PC-3 (cell line): ENCODE results near the gene ENTREP1. TPM values are rescaled to one million over a fixed set of nuclear protein-coding genes. Genes with fewer than 3 reads are reported as not detected.

Experiments
- ATAC-seq: fragments of 200-7000 bp; cut with Tn5 transposase; 2 replicates; pipeline ENCODE4 v1.9.1; 2020; ENCODE audit warnings: mild to moderate bottlenecking, moderate library complexity
- BruUV-seq: library from RNA; stranded (reverse); fragments of 400-500 nt; replicated peaks from 2 replicates; lab custom pipeline; 2021; lab: Mats Ljungman, UMichigan
- CTCF ChIA-PET: fragments of 300-600 bp; sonication (Branson Sonifier 250); formaldehyde crosslinking; loops from one replicate; lab custom pipeline; 2022; ENCODE audit warnings: antibody characterized with exemption; lab: Charles Lee
- POLR2A ChIA-PET: fragments of 300-600 bp; sonication (Branson Sonifier 250); formaldehyde crosslinking; loops from one replicate; lab custom pipeline; 2022; ENCODE audit warnings: antibody characterized with exemption; ENCODE audit not compliant: unreplicated experiment; lab: Charles Lee
- DNase-seq: peaks from one replicate; pipeline ENCODE4 v3.0.0-alpha.2; 2015
- H2AFZ ChIP-seq: fragments of 300-600 bp; sonication (generic); 2 replicates; pipeline ENCODE4 v1.6.0; 2016; ENCODE audit warnings: antibody characterized with exemption, low read length
- H3F3A ChIP-seq: fragments of 300-600 bp; sonication (generic); one replicate; pipeline ENCODE4 v1.6.0; 2017; ENCODE audit warnings: antibody characterized with exemption, low read length, control low read depth, mild to moderate bottlenecking; ENCODE audit not compliant: unreplicated experiment
- H3K27ac ChIP-seq: fragments of 300-600 bp; sonication (generic); 2 replicates; pipeline ENCODE4 v1.5.1; 2016; ENCODE audit warnings: mild to moderate bottlenecking, low read length
- H3K27me3 ChIP-seq: fragments of 300-600 bp; sonication (generic); 2 replicates; pipeline ENCODE4 v1.6.1; 2016; ENCODE audit warnings: low read length, mixed read lengths
- H3K36me3 ChIP-seq: fragments of 300-600 bp; sonication (generic); 2 replicates; pipeline ENCODE4 v1.6.1; 2016; ENCODE audit warnings: low read depth, mixed run types, low read length, mixed read lengths
- H3K4me1 ChIP-seq: fragments of 300-600 bp; sonication (generic); 2 replicates; pipeline ENCODE4 v1.5.1; 2016; ENCODE audit warnings: low read length; ENCODE audit not compliant: insufficient read depth
- H3K4me2 ChIP-seq: fragments of 300-600 bp; sonication (generic); 2 replicates; pipeline ENCODE4 v1.6.0; 2016; ENCODE audit warnings: low read length
- H3K4me3 ChIP-seq: fragments of 300-600 bp; sonication (generic); 2 replicates; pipeline ENCODE4 v1.5.1; 2016; ENCODE audit warnings: mild to moderate bottlenecking, low read length, mixed read lengths
- H3K79me2 ChIP-seq: fragments of 300-600 bp; sonication (generic); 2 replicates; pipeline ENCODE4 v1.6.1; 2017; ENCODE audit warnings: low read length, mixed read lengths
- H3K9ac ChIP-seq: fragments of 300-600 bp; sonication (generic); 2 replicates; pipeline ENCODE4 v1.6.0; 2016; ENCODE audit warnings: mild to moderate bottlenecking, low read length
- H3K9me2 ChIP-seq: fragments of 300-600 bp; sonication (generic); replicated peaks from 2 replicates; pipeline ENCODE4 v1.6.1; 2016; ENCODE audit warnings: mixed run types, low read length, mixed read lengths
- H3K9me3 ChIP-seq: fragments of 300-600 bp; sonication (generic); 2 replicates; pipeline ENCODE4 v1.6.1; 2016; ENCODE audit warnings: low read length, mixed read lengths
- H4K20me1 ChIP-seq: fragments of 300-600 bp; sonication (generic); 2 replicates; pipeline ENCODE4 v1.6.1; 2016; ENCODE audit warnings: low read length, mixed read lengths
- EZH2 ChIP-seq: fragments of 300-600 bp; sonication (generic); IDR thresholded peaks from one replicate; pipeline ENCODE4 v1.6.1; 2017; ENCODE audit warnings: antibody characterized with exemption, mild to moderate bottlenecking, low read length; ENCODE audit not compliant: unreplicated experiment
- EZH2phosphoT487 ChIP-seq: fragments of 300-600 bp; sonication (generic); IDR thresholded peaks from 2 replicates; pipeline ENCODE4 v1.6.1; 2018; ENCODE audit warnings: mild to moderate bottlenecking, antibody characterized with exemption, low read length, borderline replicate concordance
- intact Hi-C: fragments of 100-400 bp; cut with micrococcal nuclease; formaldehyde crosslinking; loops from 2 replicates; pipeline ENCODE4 v1.9.0; 2023
- total RNA-seq: library from RNA; depleted of rRNA; stranded (reverse); fragments of >200 nt; gene quantifications from 2 replicates; pipeline ENCODE4 v1.2.3, GENCODE V29; 2014
- TF ChIP-seq, protein P1 (sequence below): fragments of 300-600 bp; sonication (generic); conservative IDR thresholded peaks from 2 replicates; pipeline ENCODE4 v1.5.1; 2017; ENCODE audit warnings: antibody characterized with exemption, low read depth, mild to moderate bottlenecking, low read length

ENTREP1 gene
- total RNA-seq, 1 experiment from 2014 or later: 0.36 TPM

DNA sequence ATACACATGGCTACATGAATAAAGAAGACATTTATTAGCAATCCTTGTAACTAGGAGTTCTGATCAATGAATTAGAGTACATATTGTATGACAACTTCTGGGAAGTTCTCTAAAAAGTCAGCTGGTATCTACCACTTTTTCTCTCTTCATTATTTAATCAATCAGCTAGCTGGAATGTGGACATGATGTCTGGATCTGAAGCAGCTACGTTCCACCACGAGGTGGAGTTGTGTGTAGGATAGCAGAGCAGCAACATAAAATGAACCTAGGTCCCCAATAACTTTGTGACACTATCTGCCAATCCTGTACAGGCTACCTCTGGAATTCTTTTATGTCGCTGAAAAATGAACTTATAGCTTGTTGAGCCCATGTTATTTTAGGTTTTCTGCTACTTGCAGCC, 32.9 kb upstream of the ENTREP1 start:
- Histone ChIP-seq H3K79me2 (no peaks in the 10 kb centered on the region), H3K27me3 (peaks cover 7% of the 10 kb centered on the region; the same call in 1 of the 2 replicates), H4K20me1 (no peaks in the 10 kb centered on the region), H3F3A (no peaks in the 10 kb centered on the region), H3K9me2 (no peaks in the 10 kb centered on the region), H3K36me3 (no peaks in the 10 kb centered on the region), H3K4me3 (no peak overlapping the region), H2AFZ (no peak overlapping the region), H3K4me2 (no peak overlapping the region), H3K9me3 (no peaks in the 10 kb centered on the region), H3K27ac (no peak overlapping the region), H3K9ac (no peak overlapping the region), H3K4me1 (no peaks in the 10 kb centered on the region)
- ChIA-PET CTCF (no interaction called here), POLR2A (no interaction called here)
- intact Hi-C loops: no loop called here
- ATAC-seq (no peak), DNase-seq (no peak)
- TF ChIP-seq, protein P1, sequence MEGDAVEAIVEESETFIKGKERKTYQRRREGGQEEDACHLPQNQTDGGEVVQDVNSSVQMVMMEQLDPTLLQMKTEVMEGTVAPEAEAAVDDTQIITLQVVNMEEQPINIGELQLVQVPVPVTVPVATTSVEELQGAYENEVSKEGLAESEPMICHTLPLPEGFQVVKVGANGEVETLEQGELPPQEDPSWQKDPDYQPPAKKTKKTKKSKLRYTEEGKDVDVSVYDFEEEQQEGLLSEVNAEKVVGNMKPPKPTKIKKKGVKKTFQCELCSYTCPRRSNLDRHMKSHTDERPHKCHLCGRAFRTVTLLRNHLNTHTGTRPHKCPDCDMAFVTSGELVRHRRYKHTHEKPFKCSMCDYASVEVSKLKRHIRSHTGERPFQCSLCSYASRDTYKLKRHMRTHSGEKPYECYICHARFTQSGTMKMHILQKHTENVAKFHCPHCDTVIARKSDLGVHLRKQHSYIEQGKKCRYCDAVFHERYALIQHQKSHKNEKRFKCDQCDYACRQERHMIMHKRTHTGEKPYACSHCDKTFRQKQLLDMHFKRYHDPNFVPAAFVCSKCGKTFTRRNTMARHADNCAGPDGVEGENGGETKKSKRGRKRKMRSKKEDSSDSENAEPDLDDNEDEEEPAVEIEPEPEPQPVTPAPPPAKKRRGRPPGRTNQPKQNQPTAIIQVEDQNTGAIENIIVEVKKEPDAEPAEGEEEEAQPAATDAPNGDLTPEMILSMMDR: peak; percentile 25
- no peak for TF ChIP-seq EZH2phosphoT487
- BruUV-seq: no TSS peak

GRCh38 chr9:69293156-69293555, 31.9 kb upstream of the ENTREP1 start:
- peak; percentile 53 for DNase-seq
- POLR2A ChIA-PET: no interaction called here

DNA sequence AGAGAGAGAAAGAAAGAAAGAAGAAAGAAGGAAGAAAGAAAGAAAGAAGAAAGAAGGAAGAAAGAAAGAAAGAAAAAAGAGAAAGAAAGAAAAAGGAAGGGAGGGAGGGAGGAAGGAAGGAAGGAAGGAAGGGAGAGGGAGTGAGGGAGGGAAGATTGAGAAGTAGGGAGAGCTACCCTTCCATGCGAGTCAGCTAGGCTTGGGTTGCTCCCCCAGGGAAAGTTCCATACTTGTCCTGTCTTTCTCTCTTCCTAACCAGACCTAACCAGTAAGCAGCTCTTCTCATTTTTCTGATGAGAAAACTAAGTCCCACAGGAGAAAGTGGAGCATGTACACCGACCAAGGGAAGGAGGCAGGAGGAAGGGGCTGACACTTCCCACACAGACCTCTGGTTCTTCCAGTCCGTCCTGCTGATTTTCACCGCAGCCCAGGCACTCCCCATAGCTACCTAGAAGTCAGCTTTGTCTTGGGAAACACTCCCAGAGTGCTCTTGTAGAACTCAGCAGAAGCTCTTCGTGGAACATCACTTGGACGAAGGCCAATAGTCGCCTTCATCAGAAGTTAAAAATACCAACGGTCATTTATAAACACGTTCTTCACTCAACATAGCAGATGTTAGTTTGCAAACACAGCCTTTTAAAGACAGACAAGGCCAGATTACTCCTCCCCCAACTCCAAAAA, 29.0 kb upstream of the ENTREP1 start:
- TF ChIP-seq EZH2phosphoT487: no peak
- no peak for DNase-seq

More at GRCh38 chr9:69293156-69293555, 31.9 kb upstream of the ENTREP1 start:
- H2AFZ ChIP-seq: no peak overlapping the region
- no peak overlapping the region for H3K4me3 ChIP-seq
- TF ChIP-seq EZH2phosphoT487 (no peak), EZH2 (no peak)
- TF ChIP-seq, protein P1: no peak
- H3K36me3 ChIP-seq: no peaks in the 10 kb centered on the region
- peaks cover 4% of the 10 kb centered on the region; the same call in 1 of the 2 replicates for H3K27me3 ChIP-seq
- no peak overlapping the region for H3K9ac ChIP-seq
- CTCF ChIA-PET: no interaction called here
- H3K79me2 ChIP-seq: no peaks in the 10 kb centered on the region
- no peaks in the 10 kb centered on the region for H3F3A ChIP-seq
- no peaks in the 10 kb centered on the region for H3K4me1 ChIP-seq
- no peaks in the 10 kb centered on the region for H4K20me1 ChIP-seq
- no peak overlapping the region for H3K27ac ChIP-seq
- H3K9me3 ChIP-seq: no peaks in the 10 kb centered on the region
- no TSS peak for BruUV-seq
- no peaks in the 10 kb centered on the region for H3K9me2 ChIP-seq
- no peak overlapping the region for H3K4me2 ChIP-seq
- no peak for ATAC-seq
- intact Hi-C loops: no loop called here

More for the DNA sequence above, 29.0 kb upstream of the ENTREP1 start:
- Histone ChIP-seq H3K79me2 (no peaks in the 10 kb centered on the region), H3K9ac (no peak overlapping the region), H3K36me3 (no peaks in the 10 kb centered on the region), H3F3A (no peaks in the 10 kb centered on the region), H2AFZ (no peak overlapping the region), H3K4me3 (no peak overlapping the region), H3K27me3 (no peaks in the 10 kb centered on the region), H3K4me1 (no peaks in the 10 kb centered on the region), H4K20me1 (no peaks in the 10 kb centered on the region), H3K27ac (no peak overlapping the region), H3K9me2 (no peaks in the 10 kb centered on the region), H3K4me2 (no peak overlapping the region), H3K9me3 (no peaks in the 10 kb centered on the region)
- ChIA-PET CTCF (no interaction called here), POLR2A (no interaction called here)
- no TSS peak for BruUV-seq
- intact Hi-C loops: no loop called here
- no peak for ATAC-seq
